ENCODE measurements around the gene SMAD2.

SMAD2 gene

DNA sequence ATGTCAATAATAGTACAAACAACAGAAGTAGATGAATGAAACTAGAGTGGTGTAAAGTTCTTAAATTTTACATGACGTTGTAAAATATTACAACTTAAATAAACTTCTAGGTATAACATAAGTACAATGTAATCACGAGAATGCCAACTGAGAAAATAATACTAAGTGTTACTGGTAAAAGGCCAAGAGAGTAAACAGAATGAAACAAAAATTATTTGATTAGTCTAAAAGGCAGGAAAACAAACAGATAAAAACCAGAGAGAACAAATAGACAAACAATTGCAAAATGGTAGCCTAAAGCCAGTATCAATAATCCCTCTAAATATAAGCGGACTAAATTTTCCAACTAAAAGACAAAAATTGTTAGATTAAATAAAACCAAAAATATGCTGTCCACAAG, 71.9 kb downstream of the SMAD2 start:
- TF ChIP-seq ZNF70 (CRISPR knock-in tag; IDR thresholded peaks at IDR 0.05) (no peak), OSR1 (CRISPR knock-in tag; IDR thresholded peaks at IDR 0.05) (no peak)
- TF ChIP-seq, protein P1, sequence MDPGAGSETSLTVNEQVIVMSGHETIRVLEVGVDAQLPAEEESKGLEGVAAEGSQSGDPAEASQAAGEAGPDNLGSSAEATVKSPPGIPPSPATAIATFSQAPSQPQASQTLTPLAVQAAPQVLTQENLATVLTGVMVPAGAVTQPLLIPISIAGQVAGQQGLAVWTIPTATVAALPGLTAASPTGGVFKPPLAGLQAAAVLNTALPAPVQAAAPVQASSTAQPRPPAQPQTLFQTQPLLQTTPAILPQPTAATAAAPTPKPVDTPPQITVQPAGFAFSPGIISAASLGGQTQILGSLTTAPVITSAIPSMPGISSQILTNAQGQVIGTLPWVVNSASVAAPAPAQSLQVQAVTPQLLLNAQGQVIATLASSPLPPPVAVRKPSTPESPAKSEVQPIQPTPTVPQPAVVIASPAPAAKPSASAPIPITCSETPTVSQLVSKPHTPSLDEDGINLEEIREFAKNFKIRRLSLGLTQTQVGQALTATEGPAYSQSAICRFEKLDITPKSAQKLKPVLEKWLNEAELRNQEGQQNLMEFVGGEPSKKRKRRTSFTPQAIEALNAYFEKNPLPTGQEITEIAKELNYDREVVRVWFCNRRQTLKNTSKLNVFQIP (CRISPR knock-in tag; IDR thresholded peaks at IDR 0.05; ENCODE audit: borderline replicate concordance, low read depth) = no peak
- TF ChIP-seq, protein P2, sequence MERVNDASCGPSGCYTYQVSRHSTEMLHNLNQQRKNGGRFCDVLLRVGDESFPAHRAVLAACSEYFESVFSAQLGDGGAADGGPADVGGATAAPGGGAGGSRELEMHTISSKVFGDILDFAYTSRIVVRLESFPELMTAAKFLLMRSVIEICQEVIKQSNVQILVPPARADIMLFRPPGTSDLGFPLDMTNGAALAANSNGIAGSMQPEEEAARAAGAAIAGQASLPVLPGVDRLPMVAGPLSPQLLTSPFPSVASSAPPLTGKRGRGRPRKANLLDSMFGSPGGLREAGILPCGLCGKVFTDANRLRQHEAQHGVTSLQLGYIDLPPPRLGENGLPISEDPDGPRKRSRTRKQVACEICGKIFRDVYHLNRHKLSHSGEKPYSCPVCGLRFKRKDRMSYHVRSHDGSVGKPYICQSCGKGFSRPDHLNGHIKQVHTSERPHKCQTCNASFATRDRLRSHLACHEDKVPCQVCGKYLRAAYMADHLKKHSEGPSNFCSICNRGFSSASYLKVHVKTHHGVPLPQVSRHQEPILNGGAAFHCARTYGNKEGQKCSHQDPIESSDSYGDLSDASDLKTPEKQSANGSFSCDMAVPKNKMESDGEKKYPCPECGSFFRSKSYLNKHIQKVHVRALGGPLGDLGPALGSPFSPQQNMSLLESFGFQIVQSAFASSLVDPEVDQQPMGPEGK (CRISPR knock-in tag; IDR thresholded peaks at IDR 0.05; ENCODE audit: borderline replicate concordance) = no peak
- ATAC-seq = no peak

DNA sequence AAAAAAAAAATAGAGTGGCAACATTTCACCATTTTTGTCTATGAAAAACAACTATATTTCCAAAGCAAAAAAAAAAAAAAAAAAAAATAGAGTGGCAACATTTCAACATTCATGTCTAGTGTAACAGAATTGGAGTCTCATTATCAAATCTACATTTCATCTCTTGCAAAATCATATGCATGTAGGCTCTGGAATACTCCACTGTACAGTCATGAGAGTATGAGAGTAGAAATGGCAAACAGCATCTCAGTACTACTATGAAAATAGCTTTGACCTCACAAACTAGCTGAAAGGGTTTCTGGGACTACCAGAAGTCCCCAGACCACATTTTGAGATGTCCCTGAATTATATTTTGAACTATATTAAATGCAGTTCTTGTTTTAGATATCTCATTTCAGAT, 82.8 kb downstream of the SMAD2 start:
- TF ChIP-seq ZNF8 (CRISPR knock-in tag; IDR thresholded peaks at IDR 0.05) (no peak), CSDC2 (CRISPR knock-in tag; IDR thresholded peaks at IDR 0.05) (no peak), BACH2 (CRISPR knock-in tag; IDR thresholded peaks at IDR 0.05; ENCODE audit: borderline replicate concordance) (no peak), ARNTL (CRISPR knock-in tag; IDR thresholded peaks at IDR 0.05; ENCODE audit: borderline replicate concordance, low read depth) (no peak), ZNF70 (CRISPR knock-in tag; IDR thresholded peaks at IDR 0.05) (no peak), ESRRG (CRISPR knock-in tag; IDR thresholded peaks at IDR 0.05) (no peak), TOX (CRISPR knock-in tag; IDR thresholded peaks at IDR 0.05; ENCODE audit: borderline replicate concordance) (no peak), ZNF565 (CRISPR knock-in tag; conservative IDR thresholded peaks at IDR 0.05; ENCODE audit: low read depth) (no peak), ZFP3 (CRISPR knock-in tag; IDR thresholded peaks at IDR 0.05) (no peak), GLIS3 (CRISPR knock-in tag; IDR thresholded peaks at IDR 0.05) (no peak), ZC3H10 (CRISPR knock-in tag; IDR thresholded peaks at IDR 0.05) (no peak), SNAI2 (CRISPR knock-in tag; IDR thresholded peaks at IDR 0.05) (no peak)
- TF ChIP-seq, protein P3, sequence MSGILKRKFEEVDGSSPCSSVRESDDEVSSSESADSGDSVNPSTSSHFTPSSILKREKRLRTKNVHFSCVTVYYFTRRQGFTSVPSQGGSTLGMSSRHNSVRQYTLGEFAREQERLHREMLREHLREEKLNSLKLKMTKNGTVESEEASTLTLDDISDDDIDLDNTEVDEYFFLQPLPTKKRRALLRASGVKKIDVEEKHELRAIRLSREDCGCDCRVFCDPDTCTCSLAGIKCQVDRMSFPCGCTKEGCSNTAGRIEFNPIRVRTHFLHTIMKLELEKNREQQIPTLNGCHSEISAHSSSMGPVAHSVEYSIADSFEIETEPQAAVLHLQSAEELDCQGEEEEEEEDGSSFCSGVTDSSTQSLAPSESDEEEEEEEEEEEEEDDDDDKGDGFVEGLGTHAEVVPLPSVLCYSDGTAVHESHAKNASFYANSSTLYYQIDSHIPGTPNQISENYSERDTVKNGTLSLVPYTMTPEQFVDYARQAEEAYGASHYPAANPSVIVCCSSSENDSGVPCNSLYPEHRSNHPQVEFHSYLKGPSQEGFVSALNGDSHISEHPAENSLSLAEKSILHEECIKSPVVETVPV (CRISPR knock-in tag; IDR thresholded peaks at IDR 0.05) = no peak
- TF ChIP-seq, protein P4, sequence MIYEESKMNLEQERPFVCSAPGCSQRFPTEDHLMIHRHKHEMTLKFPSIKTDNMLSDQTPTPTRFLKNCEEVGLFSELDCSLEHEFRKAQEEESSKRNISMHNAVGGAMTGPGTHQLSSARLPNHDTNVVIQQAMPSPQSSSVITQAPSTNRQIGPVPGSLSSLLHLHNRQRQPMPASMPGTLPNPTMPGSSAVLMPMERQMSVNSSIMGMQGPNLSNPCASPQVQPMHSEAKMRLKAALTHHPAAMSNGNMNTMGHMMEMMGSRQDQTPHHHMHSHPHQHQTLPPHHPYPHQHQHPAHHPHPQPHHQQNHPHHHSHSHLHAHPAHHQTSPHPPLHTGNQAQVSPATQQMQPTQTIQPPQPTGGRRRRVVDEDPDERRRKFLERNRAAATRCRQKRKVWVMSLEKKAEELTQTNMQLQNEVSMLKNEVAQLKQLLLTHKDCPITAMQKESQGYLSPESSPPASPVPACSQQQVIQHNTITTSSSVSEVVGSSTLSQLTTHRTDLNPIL (CRISPR knock-in tag; IDR thresholded peaks at IDR 0.05; ENCODE audit: low read depth) = no peak
- TF ChIP-seq, protein P1 (CRISPR knock-in tag; IDR thresholded peaks at IDR 0.05; ENCODE audit: borderline replicate concordance, low read depth) = no peak
- TF ChIP-seq, protein P5, sequence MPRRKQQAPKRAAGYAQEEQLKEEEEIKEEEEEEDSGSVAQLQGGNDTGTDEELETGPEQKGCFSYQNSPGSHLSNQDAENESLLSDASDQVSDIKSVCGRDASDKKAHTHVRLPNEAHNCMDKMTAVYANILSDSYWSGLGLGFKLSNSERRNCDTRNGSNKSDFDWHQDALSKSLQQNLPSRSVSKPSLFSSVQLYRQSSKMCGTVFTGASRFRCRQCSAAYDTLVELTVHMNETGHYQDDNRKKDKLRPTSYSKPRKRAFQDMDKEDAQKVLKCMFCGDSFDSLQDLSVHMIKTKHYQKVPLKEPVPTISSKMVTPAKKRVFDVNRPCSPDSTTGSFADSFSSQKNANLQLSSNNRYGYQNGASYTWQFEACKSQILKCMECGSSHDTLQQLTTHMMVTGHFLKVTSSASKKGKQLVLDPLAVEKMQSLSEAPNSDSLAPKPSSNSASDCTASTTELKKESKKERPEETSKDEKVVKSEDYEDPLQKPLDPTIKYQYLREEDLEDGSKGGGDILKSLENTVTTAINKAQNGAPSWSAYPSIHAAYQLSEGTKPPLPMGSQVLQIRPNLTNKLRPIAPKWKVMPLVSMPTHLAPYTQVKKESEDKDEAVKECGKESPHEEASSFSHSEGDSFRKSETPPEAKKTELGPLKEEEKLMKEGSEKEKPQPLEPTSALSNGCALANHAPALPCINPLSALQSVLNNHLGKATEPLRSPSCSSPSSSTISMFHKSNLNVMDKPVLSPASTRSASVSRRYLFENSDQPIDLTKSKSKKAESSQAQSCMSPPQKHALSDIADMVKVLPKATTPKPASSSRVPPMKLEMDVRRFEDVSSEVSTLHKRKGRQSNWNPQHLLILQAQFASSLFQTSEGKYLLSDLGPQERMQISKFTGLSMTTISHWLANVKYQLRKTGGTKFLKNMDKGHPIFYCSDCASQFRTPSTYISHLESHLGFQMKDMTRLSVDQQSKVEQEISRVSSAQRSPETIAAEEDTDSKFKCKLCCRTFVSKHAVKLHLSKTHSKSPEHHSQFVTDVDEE (CRISPR knock-in tag; IDR thresholded peaks at IDR 0.05) = no peak
- ATAC-seq = no peak

DNA sequence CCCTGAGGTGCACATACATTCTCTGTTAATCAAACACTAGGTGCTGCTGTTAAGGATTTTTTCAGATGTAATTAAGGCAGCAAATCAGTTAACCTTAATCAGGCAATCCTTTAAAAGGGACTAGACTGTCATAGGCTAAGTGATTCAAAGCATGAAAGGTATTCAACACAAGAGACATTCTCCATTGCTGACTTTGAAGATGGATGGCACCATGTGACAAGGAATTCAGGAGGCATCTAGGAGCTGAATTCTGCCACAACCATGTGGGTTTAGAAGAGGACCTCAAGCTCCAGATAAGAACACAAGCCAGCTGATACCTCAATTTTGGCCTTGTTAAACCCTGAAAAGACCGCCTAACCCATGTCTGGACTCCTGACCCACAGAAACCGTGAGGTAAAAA, 84.0 kb downstream of the SMAD2 start:
- ATAC-seq = no peak
- TF ChIP-seq ZFP30 (CRISPR knock-in tag; IDR thresholded peaks at IDR 0.05) = no peak
- TF ChIP-seq ZNF8 (CRISPR knock-in tag; IDR thresholded peaks at IDR 0.05) = no peak
- TF ChIP-seq ESRRG (CRISPR knock-in tag; IDR thresholded peaks at IDR 0.05) = no peak
- TF ChIP-seq ZC3H10 (CRISPR knock-in tag; IDR thresholded peaks at IDR 0.05) = no peak
- no peak for TF ChIP-seq TCF4 (CRISPR knock-in tag; IDR thresholded peaks at IDR 0.05; ENCODE audit: borderline replicate concordance)
- no peak for TF ChIP-seq TOX (CRISPR knock-in tag; IDR thresholded peaks at IDR 0.05; ENCODE audit: borderline replicate concordance)
- TF ChIP-seq CSDC2 (CRISPR knock-in tag; IDR thresholded peaks at IDR 0.05) = no peak
- TF ChIP-seq, protein P3 (CRISPR knock-in tag; IDR thresholded peaks at IDR 0.05) = no peak
- no peak for TF ChIP-seq ARNTL (CRISPR knock-in tag; IDR thresholded peaks at IDR 0.05; ENCODE audit: borderline replicate concordance, low read depth)
- TF ChIP-seq, protein P4 (CRISPR knock-in tag; IDR thresholded peaks at IDR 0.05; ENCODE audit: low read depth) = no peak
- TF ChIP-seq PPARA (CRISPR knock-in tag; IDR thresholded peaks at IDR 0.05; ENCODE audit: borderline replicate concordance) = no peak
- TF ChIP-seq OSR1 (CRISPR knock-in tag; IDR thresholded peaks at IDR 0.05) = no peak
- no peak for TF ChIP-seq RARB (CRISPR knock-in tag; IDR thresholded peaks at IDR 0.05)

All from SK-N-SH treated with all-trans-retinoic acid at 6 μM for 48 hours (cell line).